SK-N-SH (cell line): ENCODE measurements around the gene MAPK14. TPM values are rescaled to one million over a fixed set of nuclear protein-coding genes. Genes with fewer than 3 reads are reported as not detected.
A peak's percentile ranks its signal among the peaks of the same experiment; 100 is the strongest.
"Not testable (repeated sequence)": the region's sequence is repeated elsewhere in the genome, so short reads cannot be mapped to it uniquely, and the experiment has no call there.

Experiments
- CTCF ChIA-PET: fragments of 300-600, 350-600 bp; formaldehyde crosslinking; extraction: SDS; loops from one replicate; lab custom pipeline; 2021; lab: Yijun Ruan, JAX
- POLR2A ChIA-PET: fragments of 350-600 bp; sonication (Branson Sonifier 250); formaldehyde crosslinking; extraction: SDS; loops from one replicate; lab custom pipeline; 2020; ENCODE audit warnings: antibody characterized with exemption, inconsistent platforms; lab: Yijun Ruan, JAX
- DNase-seq: peaks from one replicate; pipeline ENCODE4 v3.0.0; 2012
- H2AFZ ChIP-seq: fragments of 200-600 bp; sonication (generic); 2 replicates; pipeline ENCODE4 v1.8.1; 2016; ENCODE audit warnings: antibody characterized with exemption, mild to moderate bottlenecking, low read depth
- H3F3A ChIP-seq: fragments of 200-600 bp; sonication (generic); replicated peaks from 2 replicates; pipeline ENCODE3; 2016; ENCODE audit warnings: antibody characterized with exemption, mild to moderate bottlenecking; ENCODE audit not compliant: insufficient read depth
- H3K27ac ChIP-seq, 2 experiments: fragments of 200-500 bp in 1 of 2; fragments of 200-600 bp in 1 of 2; sonication (Bioruptor generic) in 1 of 2; sonication (generic), shearing (Covaris generic) in 1 of 2; 2 replicates each; pipeline versions ENCODE4 v1.5.1 to v1.6.1; 2014 to 2016; ENCODE audit warnings: low read depth in 2 of 2, inconsistent platforms in 1 of 2, low read length in 1 of 2, mild to moderate bottlenecking in 1 of 2, mixed read lengths in 1 of 2
- H3K27me3 ChIP-seq: fragments of 200-600 bp; sonication (generic), shearing (Covaris generic); 2 replicates; pipeline ENCODE4 v1.6.1; 2016; ENCODE audit warnings: mixed run types; ENCODE audit not compliant: insufficient read depth
- H3K36me3 ChIP-seq, 2 experiments: fragments of 200-500 bp in 1 of 2; fragments of 200-600 bp in 1 of 2; sonication (Bioruptor generic) in 1 of 2; sonication (generic) in 1 of 2; replicated peaks in 1 of 2; 2 replicates each; pipeline versions ENCODE3 to v1.5.1; 2014 to 2016; ENCODE audit warnings: low read length in 1 of 2, mild to moderate bottlenecking in 1 of 2; ENCODE audit not compliant: insufficient read depth in 2 of 2, control insufficient read depth in 1 of 2
- H3K4me1 ChIP-seq, 2 experiments: fragments of 200-500 bp in 1 of 2; fragments of 200-600 bp in 1 of 2; sonication (Bioruptor generic) in 1 of 2; sonication (generic), shearing (Covaris generic) in 1 of 2; 2 replicates each; pipeline versions ENCODE4 v1.5.1 to v1.6.1; 2014 to 2016; ENCODE audit warnings: low read depth in 1 of 2, low read length in 1 of 2, mixed run types in 1 of 2; ENCODE audit not compliant: insufficient read depth in 2 of 2, control insufficient read depth in 1 of 2
- H3K4me2 ChIP-seq: fragments of 200-600 bp; sonication (generic), shearing (Covaris generic); 2 replicates; pipeline ENCODE4 v1.6.1; 2017; ENCODE audit warnings: mixed run types
- H3K4me3 ChIP-seq, 2 experiments: fragments of 200-500 bp in 1 of 2; fragments of 200-600 bp in 1 of 2; sonication (Bioruptor generic) in 1 of 2; sonication (generic), shearing (Covaris generic) in 1 of 2; 2 replicates each; pipeline versions ENCODE4 v1.5.1 to v1.8.1; 2014 to 2016; ENCODE audit warnings: low read depth in 2 of 2, inconsistent platforms in 1 of 2, low read length in 1 of 2, mild to moderate bottlenecking in 1 of 2, mixed read lengths in 1 of 2, moderate library complexity in 1 of 2
- H3K79me2 ChIP-seq: fragments of 200-600 bp; sonication (generic); 2 replicates; pipeline ENCODE4 v1.8.1; 2017; ENCODE audit warnings: mild to moderate bottlenecking; ENCODE audit not compliant: insufficient read depth
- H3K9ac ChIP-seq: fragments of 200-600 bp; sonication (generic); 2 replicates; pipeline ENCODE4 v1.6.1; 2017; ENCODE audit warnings: mixed run types
- H3K9me2 ChIP-seq: fragments of 200-600 bp; sonication (generic); 2 replicates; pipeline ENCODE4 v1.6.1; 2017; ENCODE audit warnings: mixed run types
- H3K9me3 ChIP-seq: fragments of 200-600 bp; sonication (generic); 2 replicates; pipeline ENCODE4 v1.6.1; 2017; ENCODE audit warnings: mixed run types, mild to moderate bottlenecking, moderate library complexity
- H4K20me1 ChIP-seq: fragments of 200-600 bp; sonication (generic); 2 replicates; pipeline ENCODE4 v1.6.1; 2017; ENCODE audit warnings: mild to moderate bottlenecking, mixed run types; ENCODE audit not compliant: insufficient read depth
- CHD2 ChIP-seq: fragments of 150-350 bp; IDR thresholded peaks from 2 replicates; pipeline ENCODE4 v1.6.1; 2018; ENCODE audit warnings: low read length; ENCODE audit not compliant: partially characterized antibody
- EZH2phosphoT487 ChIP-seq: fragments of 200-600 bp; sonication (generic); IDR thresholded peaks from 2 replicates; pipeline ENCODE4 v1.6.1; 2017; ENCODE audit warnings: low read depth, mixed run types, mild to moderate bottlenecking, antibody characterized with exemption, moderate library complexity, borderline replicate concordance
- GABPA ChIP-seq: IDR thresholded peaks from 2 replicates; pipeline ENCODE4 v1.4.0; 2012; ENCODE audit warnings: low read depth, mild to moderate bottlenecking
- MEF2A ChIP-seq: IDR thresholded peaks from 2 replicates; pipeline ENCODE4 v1.4.0; 2012; ENCODE audit warnings: low read depth, borderline replicate concordance
- NFIC ChIP-seq: IDR thresholded peaks from 2 replicates; pipeline ENCODE4 v1.4.0; 2012; ENCODE audit warnings: borderline replicate concordance
- RAD21 ChIP-seq: IDR thresholded peaks from 2 replicates; pipeline ENCODE4 v1.6.1; 2012; ENCODE audit warnings: mild to moderate bottlenecking, low read length
- SMC3 ChIP-seq: IDR thresholded peaks from 2 replicates; pipeline ENCODE4 v1.6.1; 2012; ENCODE audit warnings: low read depth, low read length, improper control_type of control experiment
- whole genome bisulfite sequencing: methylation state at CpG from one replicate; pipeline ENCODE4 v1.1.6; 2017; ENCODE audit warnings: low lambda C conversion rate; 5-methylcytosine and 5-hydroxymethylcytosine counted together
- polyA plus RNA-seq, 3 experiments: library from polyadenylated mRNA; depleted of rRNA; stranded (reverse); fragments of >200 nt; gene quantifications; 2 replicates each; pipeline ENCODE4 v1.2.3, GENCODE V29; 2012
- TF ChIP-seq, protein P1 (sequence below): fragments of 150-350 bp; IDR thresholded peaks from 2 replicates; pipeline ENCODE4 v1.6.1; 2017; ENCODE audit warnings: antibody characterized with exemption, low read length, low read depth, borderline replicate concordance
- TF ChIP-seq, protein P2 (sequence below): IDR thresholded peaks from 2 replicates; pipeline ENCODE4 v1.4.0; 2012; ENCODE audit warnings: low read depth, borderline replicate concordance
- TF ChIP-seq, protein P3 (sequence below): fragments of 200-600 bp; sonication (generic); IDR thresholded peaks from 2 replicates; pipeline ENCODE4 v1.6.1; 2017; ENCODE audit warnings: antibody characterized with exemption, mild to moderate bottlenecking, moderate library complexity

MAPK14 gene
- polyA plus RNA-seq, 1 of the 3 experiments (the other 2 are of a cell fraction): 19.8 TPM

DNA sequence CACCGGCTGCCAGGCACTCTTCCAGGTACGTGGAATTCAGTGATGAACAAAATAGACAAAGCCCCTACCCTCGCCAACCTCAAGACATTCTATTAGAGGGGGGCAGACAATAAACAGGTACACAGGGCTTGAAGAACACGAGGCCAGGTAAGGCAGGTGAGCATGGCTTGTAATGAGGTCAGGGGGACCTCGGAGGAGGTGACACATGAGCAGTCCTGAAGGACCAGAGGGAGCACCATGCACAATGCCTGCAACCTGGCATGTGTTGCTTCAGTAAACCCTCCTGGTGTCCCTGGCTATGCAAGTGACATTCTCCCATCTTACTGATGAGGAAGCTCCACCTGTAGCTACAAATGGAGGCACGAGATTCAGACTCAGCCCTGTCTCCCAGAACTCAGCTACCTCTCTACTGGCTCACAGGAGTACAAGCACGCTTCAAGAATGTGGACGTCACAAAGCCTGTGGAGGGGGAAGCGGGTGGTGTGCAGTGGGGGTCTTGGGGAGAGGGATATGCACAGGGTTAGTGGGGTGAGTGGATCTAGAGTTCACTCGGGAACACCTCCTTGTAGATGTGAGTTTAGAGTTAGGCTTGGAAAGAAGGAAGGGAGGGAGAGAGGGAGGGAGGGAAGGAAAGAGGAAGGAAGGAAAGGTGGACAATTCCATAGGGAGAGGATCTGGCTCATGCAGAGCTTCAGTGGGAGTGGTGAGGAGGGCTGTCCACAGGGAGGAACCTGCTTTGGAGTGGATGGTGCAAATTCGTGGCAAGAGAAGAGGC, 95.1 kb downstream of the MAPK14 start:
- no peaks in the 10 kb centered on the region for H3K36me3 ChIP-seq
- WGBS: 90% methylated on average over 11 of the region's 11 CpGs
- TF ChIP-seq, protein P1, sequence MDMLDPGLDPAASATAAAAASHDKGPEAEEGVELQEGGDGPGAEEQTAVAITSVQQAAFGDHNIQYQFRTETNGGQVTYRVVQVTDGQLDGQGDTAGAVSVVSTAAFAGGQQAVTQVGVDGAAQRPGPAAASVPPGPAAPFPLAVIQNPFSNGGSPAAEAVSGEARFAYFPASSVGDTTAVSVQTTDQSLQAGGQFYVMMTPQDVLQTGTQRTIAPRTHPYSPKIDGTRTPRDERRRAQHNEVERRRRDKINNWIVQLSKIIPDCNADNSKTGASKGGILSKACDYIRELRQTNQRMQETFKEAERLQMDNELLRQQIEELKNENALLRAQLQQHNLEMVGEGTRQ: no peak
- TF ChIP-seq, protein P2, sequence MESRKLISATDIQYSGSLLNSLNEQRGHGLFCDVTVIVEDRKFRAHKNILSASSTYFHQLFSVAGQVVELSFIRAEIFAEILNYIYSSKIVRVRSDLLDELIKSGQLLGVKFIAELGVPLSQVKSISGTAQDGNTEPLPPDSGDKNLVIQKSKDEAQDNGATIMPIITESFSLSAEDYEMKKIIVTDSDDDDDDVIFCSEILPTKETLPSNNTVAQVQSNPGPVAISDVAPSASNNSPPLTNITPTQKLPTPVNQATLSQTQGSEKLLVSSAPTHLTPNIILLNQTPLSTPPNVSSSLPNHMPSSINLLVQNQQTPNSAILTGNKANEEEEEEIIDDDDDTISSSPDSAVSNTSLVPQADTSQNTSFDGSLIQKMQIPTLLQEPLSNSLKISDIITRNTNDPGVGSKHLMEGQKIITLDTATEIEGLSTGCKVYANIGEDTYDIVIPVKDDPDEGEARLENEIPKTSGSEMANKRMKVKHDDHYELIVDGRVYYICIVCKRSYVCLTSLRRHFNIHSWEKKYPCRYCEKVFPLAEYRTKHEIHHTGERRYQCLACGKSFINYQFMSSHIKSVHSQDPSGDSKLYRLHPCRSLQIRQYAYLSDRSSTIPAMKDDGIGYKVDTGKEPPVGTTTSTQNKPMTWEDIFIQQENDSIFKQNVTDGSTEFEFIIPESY: no peak
- TF ChIP-seq NFIC: no peak
- TF ChIP-seq RAD21: no peak
- TF ChIP-seq MEF2A: no peak
- H3K4me2 ChIP-seq: no peak overlapping the region
- H3K9ac ChIP-seq: no peak overlapping the region
- H3K79me2 ChIP-seq: no peaks in the 10 kb centered on the region
- peaks cover 4% of the 10 kb centered on the region for H3F3A ChIP-seq
- no peak for DNase-seq
- H3K4me1 ChIP-seq: peaks cover 0 to 24% of the 10 kb centered on the region in 2 experiments; a peak in 1 of 4 replicates
- H3K27ac ChIP-seq: no peak overlapping the region; a peak in 1 of 4 replicates
- CTCF ChIA-PET: interaction anchor here (1.0 to 3.3 kb wide), 10 partner anchors 9 to 238 kb away, joined by 3 to 17 read pairs (median 7); partner anchors contain the start of gene MAPK14
- POLR2A ChIA-PET: interaction anchor here (1.2 kb wide), 1 partner anchor 9 kb away, joined by 3 read pairs; no protein-coding TSS in a partner anchor
- H3K27me3 ChIP-seq: no peaks in the 10 kb centered on the region
- no peak overlapping the region for H2AFZ ChIP-seq
- H3K9me3 ChIP-seq: no peaks in the 10 kb centered on the region
- H3K4me3 ChIP-seq: no peak overlapping the region
- no peaks in the 10 kb centered on the region for H3K9me2 ChIP-seq
- no peaks in the 10 kb centered on the region for H4K20me1 ChIP-seq

DNA sequence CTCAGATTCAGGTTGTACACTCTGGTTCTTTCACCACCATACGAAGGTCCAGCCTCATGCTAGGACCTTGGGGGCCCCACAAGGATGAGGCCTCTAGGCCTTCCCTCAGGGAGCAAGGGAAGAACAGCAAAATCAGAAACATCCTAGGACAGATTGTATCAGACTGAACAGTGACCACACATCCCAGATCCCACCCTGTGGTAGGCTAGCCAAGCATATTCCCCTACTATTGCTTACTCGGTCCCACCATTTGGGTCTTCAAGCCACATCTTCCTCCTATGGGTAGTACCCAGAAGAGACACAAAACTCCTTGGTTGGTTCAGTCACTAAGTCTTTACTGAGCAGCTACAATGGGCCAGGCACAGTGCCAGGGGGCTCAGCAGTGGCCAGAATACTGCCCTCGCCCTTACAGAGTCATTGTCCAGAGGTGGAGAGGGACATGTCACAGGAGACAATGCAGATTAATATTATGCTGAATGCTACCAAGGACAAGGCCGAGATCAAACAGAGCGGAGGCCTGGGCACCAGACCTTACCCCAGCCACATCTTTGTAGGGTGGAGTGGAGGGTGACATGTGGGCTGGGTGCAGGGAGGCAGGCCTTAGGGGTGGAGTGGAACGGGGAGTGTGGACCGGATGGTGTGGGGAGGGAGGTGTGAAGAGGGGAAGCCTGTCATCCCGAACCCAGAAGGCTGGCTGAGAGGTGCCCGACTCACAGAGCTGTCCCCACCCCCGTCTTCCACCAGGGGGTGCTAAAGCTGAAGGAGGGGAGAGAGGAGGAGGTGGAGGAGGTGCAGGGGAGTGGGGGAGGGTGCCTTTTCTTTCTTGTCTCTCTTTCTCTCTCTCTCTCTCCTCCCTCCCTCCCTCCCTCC, 95.9 kb downstream of the MAPK14 start:
- no peak overlapping the region for H2AFZ ChIP-seq
- TF ChIP-seq GABPA (no peak), RAD21 (peak; percentile 79), EZH2phosphoT487 (no peak), SMC3 (peak; percentile 87), CHD2 (peak; percentile 91)
- TF ChIP-seq, protein P3, sequence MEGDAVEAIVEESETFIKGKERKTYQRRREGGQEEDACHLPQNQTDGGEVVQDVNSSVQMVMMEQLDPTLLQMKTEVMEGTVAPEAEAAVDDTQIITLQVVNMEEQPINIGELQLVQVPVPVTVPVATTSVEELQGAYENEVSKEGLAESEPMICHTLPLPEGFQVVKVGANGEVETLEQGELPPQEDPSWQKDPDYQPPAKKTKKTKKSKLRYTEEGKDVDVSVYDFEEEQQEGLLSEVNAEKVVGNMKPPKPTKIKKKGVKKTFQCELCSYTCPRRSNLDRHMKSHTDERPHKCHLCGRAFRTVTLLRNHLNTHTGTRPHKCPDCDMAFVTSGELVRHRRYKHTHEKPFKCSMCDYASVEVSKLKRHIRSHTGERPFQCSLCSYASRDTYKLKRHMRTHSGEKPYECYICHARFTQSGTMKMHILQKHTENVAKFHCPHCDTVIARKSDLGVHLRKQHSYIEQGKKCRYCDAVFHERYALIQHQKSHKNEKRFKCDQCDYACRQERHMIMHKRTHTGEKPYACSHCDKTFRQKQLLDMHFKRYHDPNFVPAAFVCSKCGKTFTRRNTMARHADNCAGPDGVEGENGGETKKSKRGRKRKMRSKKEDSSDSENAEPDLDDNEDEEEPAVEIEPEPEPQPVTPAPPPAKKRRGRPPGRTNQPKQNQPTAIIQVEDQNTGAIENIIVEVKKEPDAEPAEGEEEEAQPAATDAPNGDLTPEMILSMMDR: peak; percentile 66
- TF ChIP-seq, all 33 proteins: peak for 4

DNA sequence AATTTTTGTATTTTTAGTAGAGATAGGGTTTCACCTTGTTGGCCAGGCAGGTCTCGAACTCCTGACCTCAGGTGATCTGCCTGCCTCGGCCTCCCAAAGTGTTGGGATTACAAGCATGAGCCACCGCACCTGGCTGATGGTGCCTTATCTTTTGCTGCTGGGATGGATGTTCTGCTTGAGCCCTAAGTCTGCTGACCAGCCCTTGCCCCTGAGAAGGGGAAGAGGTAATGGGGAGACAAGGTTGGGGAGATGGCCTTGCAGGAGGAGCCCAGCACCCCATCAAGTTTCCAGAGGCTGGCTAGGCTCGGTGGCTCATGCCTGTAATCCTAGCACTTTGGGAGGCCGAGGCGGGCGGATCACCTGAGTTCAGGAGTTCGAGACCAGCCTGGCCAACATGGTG, 96.7 kb downstream of the MAPK14 start:
- H3K9me2 ChIP-seq, H3K9ac ChIP-seq, H3K79me2 ChIP-seq, DNase-seq, H3F3A ChIP-seq, H3K27me3 ChIP-seq, H2AFZ ChIP-seq, H3K4me3 ChIP-seq, H4K20me1 ChIP-seq, H3K9me3 ChIP-seq, H3K36me3 ChIP-seq, POLR2A ChIA-PET, H3K27ac ChIP-seq, H3K4me2 ChIP-seq: not testable (repeated sequence)
- H3K4me1 ChIP-seq: peaks cover 0 to 29% of the 10 kb centered on the region in 2 experiments; a peak in 1 of 4 replicates
- CTCF ChIA-PET: interaction anchor here (0.6 to 3.3 kb wide), 16 partner anchors 9 to 1026 kb away, joined by 3 to 17 read pairs (median 3); partner anchors contain the start of gene BRPF3
- 75% methylated on average over 8 of the region's 8 CpGs for WGBS

More for the DNA sequence above, 95.9 kb downstream of the MAPK14 start:
- WGBS: 44% methylated on average over 10 of the region's 10 CpGs
- Histone ChIP-seq H3K27me3 (no peaks in the 10 kb centered on the region), H3F3A (peaks cover 4% of the 10 kb centered on the region), H4K20me1 (no peaks in the 10 kb centered on the region), H3K79me2 (no peaks in the 10 kb centered on the region), H3K36me3 (no peaks in the 10 kb centered on the region), H3K27ac (no peak overlapping the region), H3K9me3 (no peaks in the 10 kb centered on the region), H3K9ac (no peak overlapping the region), H3K4me1 (peaks cover 0 to 28% of the 10 kb centered on the region in 2 experiments; a peak in 1 of 4 replicates), H3K4me2 (no peak overlapping the region), H3K9me2 (no peaks in the 10 kb centered on the region), H3K4me3 (no peak overlapping the region)
- ChIA-PET POLR2A (no interaction called here), CTCF (interaction anchor here (0.6 to 3.3 kb wide), 18 partner anchors 10 to 1025 kb away, joined by 3 to 17 read pairs (median 3); partner anchors contain the start of gene BRPF3)
- DNase-seq: peak; percentile 89
